Right atrium auricular region (tissue), 2 donors: ENCODE measurements around the gene PRCC. TPM values are rescaled to one million over a fixed set of nuclear protein-coding genes. Genes with fewer than 3 reads are reported as not detected.

ENCODE experiments used
- DNase-seq: peaks from one replicate; pipeline ENCODE4 v3.0.0-alpha.2; 2019; ENCODE audit warnings: low spot score
- H3K27ac ChIP-seq, 2 donors: fragments of 200-600 bp; sonication (generic); 1 replicate in 1 of 2; 2 replicates in 1 of 2; pipeline ENCODE4 v1.5.1; 2016 to 2019
- H3K27me3 ChIP-seq, 2 donors: fragments of 200-600 bp; sonication (generic); one replicate each; pipeline versions ENCODE4 v1.5.1 to v1.6.0; 2017 to 2019
- H3K36me3 ChIP-seq: fragments of 200-600 bp; sonication (generic); one replicate; pipeline ENCODE4 v1.5.1; 2016
- H3K4me1 ChIP-seq, 2 donors: fragments of 200-600 bp; sonication (generic); one replicate each; pipeline versions ENCODE4 v1.5.1 to v1.6.0; 2017 to 2019
- H3K4me3 ChIP-seq, 2 donors: fragments of 200-600 bp; sonication (generic); 1 replicate in 1 of 2; 2 replicates in 1 of 2; pipeline ENCODE4 v1.5.1; 2017 to 2019; ENCODE audit warnings: mild to moderate bottlenecking in 1 of 2, moderate library complexity in 1 of 2
- H3K9me3 ChIP-seq, 2 donors: fragments of 200-600 bp; sonication (generic); one replicate each; pipeline ENCODE4 v1.5.1; 2019
- CTCF ChIP-seq, 2 donors: fragments of 200-600 bp; sonication (generic); IDR thresholded peaks; one replicate each; pipeline ENCODE4 v1.5.1; 2019; ENCODE audit warnings: antibody characterized with exemption in 2 of 2
- total RNA-seq, 2 donors: library from RNA; depleted of rRNA; stranded (reverse); fragments of >200 nt; gene quantifications; one replicate each; pipeline ENCODE4 v1.1.0, GENCODE V29; 2016

Gene PRCC
- total RNA-seq, 2 donors from 2014 or later: 29.8 to 34.3 TPM

- no peak overlapping the region for H3K27ac ChIP-seq
- DNase-seq: no peak
- no peak for TF ChIP-seq CTCF (IDR thresholded peaks at IDR 0.05)
Measured at GRCh38 chr1:156742801-156743200, 24.5 kb upstream of the PRCC start.

GRCh38 chr1:156743367-156744302, 23.7 kb upstream of the PRCC start:
- H3K4me3 ChIP-seq: no peak overlapping the region
- H3K9me3 ChIP-seq: no peaks in the 10 kb centered on the region
- no peak for TF ChIP-seq CTCF (IDR thresholded peaks at IDR 0.05)
- peak overlapping the region in 1 of 2 donors; percentile 96 for H3K27ac ChIP-seq
- no peak for DNase-seq
- no peaks in the 10 kb centered on the region for H3K27me3 ChIP-seq
- peaks cover 33% of the 10 kb centered on the region for H3K36me3 ChIP-seq
- peaks cover 0 to 62% of the 10 kb centered on the region in 2 donors for H3K4me1 ChIP-seq

More at GRCh38 chr1:156742801-156743200, 24.5 kb upstream of the PRCC start:
- no peak overlapping the region for H3K4me3 ChIP-seq
- no peaks in the 10 kb centered on the region for H3K27me3 ChIP-seq
- H3K4me1 ChIP-seq: peaks cover 0 to 54% of the 10 kb centered on the region in 2 donors
- H3K9me3 ChIP-seq: no peaks in the 10 kb centered on the region
- H3K36me3 ChIP-seq: peaks cover 33% of the 10 kb centered on the region

- no peak for TF ChIP-seq CTCF (IDR thresholded peaks at IDR 0.05)
- peaks cover 33% of the 10 kb centered on the region for H3K36me3 ChIP-seq
- peaks cover 0 to 69% of the 10 kb centered on the region in 2 donors for H3K4me1 ChIP-seq
- H3K27me3 ChIP-seq: no peaks in the 10 kb centered on the region
- H3K27ac ChIP-seq: peak overlapping the region in 1 of 2 donors; percentile 96
- no peak for DNase-seq
- H3K9me3 ChIP-seq: no peaks in the 10 kb centered on the region
- no peak overlapping the region for H3K4me3 ChIP-seq
Measured at GRCh38 chr1:156744344-156744743, 23.0 kb upstream of the PRCC start.

- Histone ChIP-seq H3K27me3 (no peaks in the 10 kb centered on the region), H3K4me1 (peaks cover 0 to 71% of the 10 kb centered on the region in 2 donors), H3K36me3 (peaks cover 33% of the 10 kb centered on the region), H3K4me3 (no peak overlapping the region), H3K27ac (peak overlapping the region; percentile 96), H3K9me3 (no peaks in the 10 kb centered on the region)
- no peak for DNase-seq
- TF ChIP-seq CTCF (IDR thresholded peaks at IDR 0.05): no peak
Measured at GRCh38 chr1:156744786-156745419, 22.4 kb upstream of the PRCC start.

GRCh38 chr1:156745881-156746280, 21.5 kb upstream of the PRCC start:
- Histone ChIP-seq H3K4me3 (peak overlapping the region in 1 of 2 donors; percentile 94), H3K27ac (peak overlapping the region; percentile 96), H3K36me3 (peaks cover 33% of the 10 kb centered on the region), H3K27me3 (no peaks in the 10 kb centered on the region), H3K4me1 (peaks cover 0 to 70% of the 10 kb centered on the region in 2 donors), H3K9me3 (no peaks in the 10 kb centered on the region)
- TF ChIP-seq CTCF (IDR thresholded peaks at IDR 0.05): no peak
- DNase-seq: no peak
